Measurements from ENCODE around the gene PLA2R1.

DNA sequence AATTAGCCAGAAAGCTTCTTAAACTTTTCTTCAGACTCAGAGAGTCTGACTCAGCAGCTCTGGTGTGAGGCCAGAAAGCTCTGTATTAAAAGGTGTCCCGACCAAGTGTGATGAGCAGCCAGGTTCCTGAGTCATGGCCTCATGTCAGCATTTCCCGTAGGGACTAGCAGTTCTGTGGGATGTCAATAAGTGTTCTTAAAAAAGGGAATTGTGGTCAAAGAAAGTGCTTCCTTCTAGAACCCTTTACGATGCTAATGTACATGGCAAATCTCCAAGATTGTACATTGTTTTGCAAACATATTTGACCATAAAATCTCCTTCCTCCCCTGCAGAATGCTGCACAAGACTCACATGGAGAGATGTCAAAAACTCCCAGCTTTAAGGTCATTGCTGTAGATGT is 80.1 kb downstream of the PLA2R1 start:
- TF ChIP-seq EZH2phosphoT487 (IDR thresholded peaks at IDR 0.05; ENCODE audit: low read depth): no peak
- TF ChIP-seq, protein P1, sequence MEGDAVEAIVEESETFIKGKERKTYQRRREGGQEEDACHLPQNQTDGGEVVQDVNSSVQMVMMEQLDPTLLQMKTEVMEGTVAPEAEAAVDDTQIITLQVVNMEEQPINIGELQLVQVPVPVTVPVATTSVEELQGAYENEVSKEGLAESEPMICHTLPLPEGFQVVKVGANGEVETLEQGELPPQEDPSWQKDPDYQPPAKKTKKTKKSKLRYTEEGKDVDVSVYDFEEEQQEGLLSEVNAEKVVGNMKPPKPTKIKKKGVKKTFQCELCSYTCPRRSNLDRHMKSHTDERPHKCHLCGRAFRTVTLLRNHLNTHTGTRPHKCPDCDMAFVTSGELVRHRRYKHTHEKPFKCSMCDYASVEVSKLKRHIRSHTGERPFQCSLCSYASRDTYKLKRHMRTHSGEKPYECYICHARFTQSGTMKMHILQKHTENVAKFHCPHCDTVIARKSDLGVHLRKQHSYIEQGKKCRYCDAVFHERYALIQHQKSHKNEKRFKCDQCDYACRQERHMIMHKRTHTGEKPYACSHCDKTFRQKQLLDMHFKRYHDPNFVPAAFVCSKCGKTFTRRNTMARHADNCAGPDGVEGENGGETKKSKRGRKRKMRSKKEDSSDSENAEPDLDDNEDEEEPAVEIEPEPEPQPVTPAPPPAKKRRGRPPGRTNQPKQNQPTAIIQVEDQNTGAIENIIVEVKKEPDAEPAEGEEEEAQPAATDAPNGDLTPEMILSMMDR (IDR thresholded peaks at IDR 0.05; ENCODE audit: low read depth, low read length): no peak

Measured in OCI-LY3 (cell line).